DOHH2 (cell line): ENCODE results near the gene TMEM74B.

Source experiments
- H3F3A ChIP-seq: fragments of 200-600 bp; sonication (generic), shearing (Covaris generic); 2 replicates; pipeline ENCODE4 v1.6.0; 2016; ENCODE audit warnings: antibody characterized with exemption, mild to moderate bottlenecking; ENCODE audit not compliant: control insufficient read depth, insufficient read depth
- H3K27ac ChIP-seq: fragments of 200-600 bp; sonication (generic); 2 replicates; pipeline ENCODE4 v1.5.1; 2014; ENCODE audit warnings: low read depth, mild to moderate bottlenecking, low read length, moderate library complexity
- H3K27me3 ChIP-seq: fragments of 200-600 bp; sonication (generic); 2 replicates; pipeline ENCODE4 v1.6.1; 2014; ENCODE audit warnings: mild to moderate bottlenecking, low read length, mixed read lengths; ENCODE audit not compliant: control insufficient read depth
- H3K36me3 ChIP-seq: fragments of 200-600 bp; sonication (generic); 2 replicates; pipeline ENCODE4 v1.6.1; 2014; ENCODE audit warnings: mild to moderate bottlenecking, low read length, moderate library complexity, mixed read lengths; ENCODE audit not compliant: control insufficient read depth
- H3K4me1 ChIP-seq: fragments of 200-600 bp; sonication (generic); 2 replicates; pipeline ENCODE4 v1.6.1; 2014; ENCODE audit warnings: mild to moderate bottlenecking, low read length, mixed read lengths; ENCODE audit not compliant: control insufficient read depth
- H3K4me2 ChIP-seq: fragments of 200-600 bp; sonication (generic); 2 replicates; pipeline ENCODE4 v1.6.0; 2014; ENCODE audit warnings: mild to moderate bottlenecking, low read length, moderate library complexity
- H3K4me3 ChIP-seq: fragments of 200-600 bp; sonication (generic); 2 replicates; pipeline ENCODE4 v1.5.1; 2014; ENCODE audit warnings: mild to moderate bottlenecking, low read length, mixed read lengths
- H3K79me2 ChIP-seq: fragments of 200-600 bp; sonication (generic); 2 replicates; pipeline ENCODE4 v1.6.1; 2014; ENCODE audit warnings: mild to moderate bottlenecking, low read length, mixed read lengths; ENCODE audit not compliant: control insufficient read depth
- H3K9me2 ChIP-seq: fragments of 200-600 bp; sonication (generic); replicated peaks from 2 replicates; pipeline ENCODE4 v1.6.1; 2014; ENCODE audit warnings: mild to moderate bottlenecking, low read length, mixed read lengths; ENCODE audit not compliant: control insufficient read depth
- H3K9me3 ChIP-seq: fragments of 200-600 bp; sonication (generic); 2 replicates; pipeline ENCODE4 v1.6.1; 2014; ENCODE audit warnings: antibody characterized with exemption, low read length, mixed read lengths; ENCODE audit not compliant: control insufficient read depth, insufficient read depth
- H4K20me1 ChIP-seq: fragments of 200-600 bp; sonication (generic); 2 replicates; pipeline ENCODE4 v1.6.0; 2014; ENCODE audit warnings: low read depth, mild to moderate bottlenecking, antibody characterized with exemption, low read length, moderate library complexity; ENCODE audit not compliant: control insufficient read depth, insufficient read depth
- CTCF ChIP-seq: fragments of 200-600 bp; sonication (generic); IDR thresholded peaks from one replicate; pipeline ENCODE4 v1.5.1; 2014; ENCODE audit warnings: antibody characterized with exemption, mild to moderate bottlenecking, low read depth, low read length; ENCODE audit not compliant: poor library complexity, severe bottlenecking
- EZH2phosphoT487 ChIP-seq: fragments of 200-600 bp; sonication (generic); IDR thresholded peaks from 2 replicates; pipeline ENCODE4 v1.6.1; 2017; ENCODE audit warnings: borderline replicate concordance, mild to moderate bottlenecking, antibody characterized with exemption, low read length, moderate library complexity, mixed read lengths

TMEM74B gene

GRCh38 chr20:1166948-1167720 is 17.6 kb downstream of the TMEM74B start:
- Histone ChIP-seq H3K36me3 (peaks cover 65% of the 10 kb centered on the region), H3K9me3 (no peaks in the 10 kb centered on the region), H3K27me3 (no peaks in the 10 kb centered on the region), H3K9me2 (no peaks in the 10 kb centered on the region), H3K79me2 (no peaks in the 10 kb centered on the region), H3K4me1 (peaks cover 17% of the 10 kb centered on the region), H3K27ac (no peak overlapping the region), H3K4me2 (no peak overlapping the region), H3F3A (no peaks in the 10 kb centered on the region), H4K20me1 (no peaks in the 10 kb centered on the region), H3K4me3 (no peak overlapping the region)
- TF ChIP-seq EZH2phosphoT487 (no peak), CTCF (no peak)

- H3K79me2 ChIP-seq, result no peaks in the 10 kb centered on the region
- no peak overlapping the region for H3K4me2 ChIP-seq
- H3K4me3 ChIP-seq, result no peak overlapping the region
- no peaks in the 10 kb centered on the region for H3K9me3 ChIP-seq
- H4K20me1 ChIP-seq, result no peaks in the 10 kb centered on the region
- H3K9me2 ChIP-seq, result no peaks in the 10 kb centered on the region
- peaks cover 17% of the 10 kb centered on the region for H3K4me1 ChIP-seq
- no peak overlapping the region for H3K27ac ChIP-seq
- TF ChIP-seq CTCF (no peak), EZH2phosphoT487 (no peak)
- H3K27me3 ChIP-seq, result no peaks in the 10 kb centered on the region
- H3F3A ChIP-seq, result no peaks in the 10 kb centered on the region
- H3K36me3 ChIP-seq, result peaks cover 70% of the 10 kb centered on the region
These were observed 18.8 kb downstream of the TMEM74B start for GRCh38 chr20:1165941-1166340.

GRCh38 chr20:1165521-1165920 is 19.3 kb downstream of the TMEM74B start:
- no peak overlapping the region for H3K27ac ChIP-seq
- no peaks in the 10 kb centered on the region for H3K9me2 ChIP-seq
- H3K9me3 ChIP-seq, result no peaks in the 10 kb centered on the region
- peaks cover 17% of the 10 kb centered on the region for H3K4me1 ChIP-seq
- H3K79me2 ChIP-seq, result no peaks in the 10 kb centered on the region
- TF ChIP-seq EZH2phosphoT487 (no peak), CTCF (no peak)
- no peak overlapping the region for H3K4me3 ChIP-seq
- no peaks in the 10 kb centered on the region for H4K20me1 ChIP-seq
- H3K4me2 ChIP-seq, result no peak overlapping the region
- peaks cover 74% of the 10 kb centered on the region for H3K36me3 ChIP-seq
- no peaks in the 10 kb centered on the region for H3K27me3 ChIP-seq
- no peaks in the 10 kb centered on the region for H3F3A ChIP-seq
